Measurements from ENCODE around the gene POLR2J3.
"Not testable (repeated sequence)": the region's sequence is repeated elsewhere in the genome, so short reads cannot be mapped to it uniquely, and the experiment has no call there.

Gene POLR2J3

GRCh38 chr7:102572261-102573239 is at the start of gene POLR2J3:
TSS of gene POLR2J3 (minus strand) at chr7:102572583. CDS start at chr7:102572521, 62 bp downstream.
- DNase-seq, result not testable (repeated sequence)

- not testable (repeated sequence) for DNase-seq
These were observed 45.7 kb upstream of the POLR2J3 start for GRCh38 chr7:102618122-102618521.

DNA sequence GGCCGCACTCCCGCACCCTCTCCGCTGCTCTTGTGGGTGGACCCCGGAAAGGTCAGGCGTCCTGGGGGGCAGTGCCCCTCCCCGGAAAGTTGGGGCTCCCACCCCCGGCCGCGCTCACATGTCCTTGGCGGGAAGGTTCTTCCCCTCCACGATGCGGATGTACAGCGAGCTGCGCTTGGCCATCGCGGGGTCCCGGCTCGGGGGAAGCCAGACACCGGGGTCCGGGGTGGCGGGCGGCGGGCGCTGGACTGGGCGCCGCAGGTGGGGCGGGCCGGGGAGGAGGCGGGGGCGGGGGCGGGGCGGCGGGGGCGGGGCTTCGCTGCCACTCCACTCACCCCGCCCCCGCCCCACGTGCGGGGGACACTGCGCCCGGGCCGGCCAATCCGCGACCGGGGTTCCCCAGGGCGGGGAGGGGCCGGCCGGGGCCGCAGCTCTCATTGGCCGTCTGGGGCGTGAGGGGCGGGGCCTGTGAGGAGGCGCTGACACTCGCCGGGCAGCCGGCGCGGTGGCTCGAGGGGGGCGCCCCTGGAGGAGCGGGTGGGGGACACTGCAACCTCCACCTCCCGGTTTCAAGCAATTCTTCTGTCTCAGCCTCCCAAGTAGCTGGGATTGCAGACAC is 44.2 kb upstream of the POLR2J3 start, which contains the start of gene RASA4:
RASA4 (minus strand) TSS at position 250 of the 619 bp plus-strand sequence; CDS start at position 183, 67 bp downstream.
- not testable (repeated sequence) for DNase-seq

DNA sequence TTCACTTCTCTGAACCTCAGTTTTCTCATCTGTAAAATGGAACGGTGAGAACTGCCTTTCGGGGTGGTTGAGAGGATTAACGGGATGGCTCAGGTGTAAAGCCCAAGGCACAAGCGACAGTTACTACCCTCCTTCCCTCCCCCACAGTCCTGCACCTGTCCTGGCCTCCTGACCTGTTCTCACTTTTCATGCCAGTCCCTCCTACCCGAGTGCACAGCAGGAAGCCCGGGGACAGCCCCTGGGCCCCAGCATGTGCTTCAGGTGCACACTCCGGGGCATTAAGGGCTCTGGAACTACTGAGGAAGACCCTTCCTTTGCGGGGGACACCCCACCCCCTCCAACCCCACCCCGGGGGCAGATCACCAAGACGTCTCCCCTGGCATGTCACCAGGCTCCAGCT is 43.5 kb upstream of the POLR2J3 start:
- DNase-seq, result not testable (repeated sequence)

DNA sequence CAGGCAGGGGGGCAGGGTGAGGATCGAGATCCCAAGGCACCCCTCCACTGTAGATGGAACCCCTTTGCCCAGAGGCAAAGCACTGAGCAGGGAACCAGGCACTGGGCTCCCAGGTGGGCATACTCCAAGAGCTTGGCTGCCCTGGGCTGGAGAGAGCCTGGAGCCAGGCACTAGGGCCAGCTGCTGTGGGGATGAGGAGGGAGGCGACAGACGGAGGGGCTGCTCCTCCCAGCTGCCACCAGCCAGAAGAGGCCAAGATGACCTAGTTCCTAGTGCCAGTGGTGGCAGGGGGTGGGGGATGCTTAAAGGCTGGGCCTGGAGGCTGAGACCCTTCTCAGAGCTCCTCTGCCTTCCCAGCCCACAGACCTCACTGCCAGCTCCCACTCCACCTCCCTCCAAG is 42.5 kb upstream of the POLR2J3 start:
- not testable (repeated sequence) for DNase-seq

GRCh38 chr7:102614346-102614697 is 41.9 kb upstream of the POLR2J3 start:
- DNase-seq, result not testable (repeated sequence)

DNA sequence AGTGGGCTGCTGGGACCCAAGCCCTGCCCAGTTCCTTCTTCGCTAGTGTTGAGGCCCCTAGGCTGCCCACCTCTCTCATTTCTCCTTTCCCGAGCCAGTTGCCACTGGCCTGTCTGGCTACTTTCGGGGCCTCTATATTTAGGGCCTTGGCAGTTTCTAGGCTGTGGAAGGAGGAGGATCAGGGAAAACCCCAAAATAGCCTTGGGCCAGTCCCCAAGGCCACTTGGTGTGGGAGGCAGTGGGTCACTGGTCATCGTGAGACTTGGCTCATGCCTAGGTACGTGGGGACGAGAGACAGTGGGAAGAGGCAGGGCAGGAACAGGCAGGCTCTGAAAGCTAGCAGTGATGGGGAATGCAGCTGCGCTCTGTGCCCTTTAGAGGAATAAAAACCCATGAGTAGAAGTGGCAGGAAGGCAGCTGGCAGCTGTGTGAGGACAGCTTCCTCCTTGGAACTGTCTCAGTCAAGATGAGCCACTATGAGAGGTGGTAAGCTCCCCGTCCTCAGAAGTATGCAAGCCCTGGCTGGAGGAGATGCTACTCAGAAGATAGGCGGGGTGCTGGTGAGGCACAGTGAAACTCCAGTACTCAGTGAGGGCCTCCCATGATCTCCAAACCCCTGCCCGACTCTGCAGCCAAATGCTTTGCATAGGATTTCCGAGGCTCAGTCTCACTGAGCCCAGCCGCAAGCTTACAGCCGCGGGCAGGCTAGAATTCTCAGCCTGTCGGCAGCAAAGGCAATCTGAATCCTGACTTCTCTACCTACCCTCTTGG is 41.4 kb upstream of the POLR2J3 start:
- DNase-seq, result not testable (repeated sequence)

GRCh38 chr7:102611675-102612325 is 39.4 kb upstream of the POLR2J3 start:
- not testable (repeated sequence) for DNase-seq

GRCh38 chr7:102611013-102611674 is 38.8 kb upstream of the POLR2J3 start:
- not testable (repeated sequence) for DNase-seq

- not testable (repeated sequence) for DNase-seq
These were observed 38.1 kb upstream of the POLR2J3 start for GRCh38 chr7:102610441-102610840.

GRCh38 chr7:102609734-102610133 is 37.4 kb upstream of the POLR2J3 start:
- DNase-seq, result not testable (repeated sequence)

GRCh38 chr7:102606848-102607247 is 34.5 kb upstream of the POLR2J3 start:
- DNase-seq, result not testable (repeated sequence)

GRCh38 chr7:102604431-102605145 is 32.2 kb upstream of the POLR2J3 start:
- DNase-seq, result not testable (repeated sequence)

DNA sequence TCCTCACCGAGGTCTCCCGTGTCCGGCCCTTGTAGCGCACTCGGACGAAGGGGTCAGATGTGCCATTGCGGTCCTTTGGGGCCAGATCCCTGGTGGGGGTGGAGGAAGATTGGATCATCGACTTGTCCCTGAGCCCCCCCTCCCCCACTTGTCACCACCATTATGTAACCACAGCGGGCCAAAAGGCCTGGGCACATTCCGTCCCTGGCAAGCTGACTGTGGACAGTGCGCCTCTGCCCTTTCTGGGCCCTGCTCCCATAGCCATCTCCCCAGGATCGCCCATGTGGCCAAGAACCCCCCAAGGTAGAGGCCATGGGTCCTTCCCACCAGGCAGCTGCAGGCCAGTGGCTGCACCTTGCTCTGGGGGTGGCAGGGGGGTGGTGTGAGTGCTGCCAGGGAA is 29.9 kb upstream of the POLR2J3 start:
- DNase-seq, result not testable (repeated sequence)

DNA sequence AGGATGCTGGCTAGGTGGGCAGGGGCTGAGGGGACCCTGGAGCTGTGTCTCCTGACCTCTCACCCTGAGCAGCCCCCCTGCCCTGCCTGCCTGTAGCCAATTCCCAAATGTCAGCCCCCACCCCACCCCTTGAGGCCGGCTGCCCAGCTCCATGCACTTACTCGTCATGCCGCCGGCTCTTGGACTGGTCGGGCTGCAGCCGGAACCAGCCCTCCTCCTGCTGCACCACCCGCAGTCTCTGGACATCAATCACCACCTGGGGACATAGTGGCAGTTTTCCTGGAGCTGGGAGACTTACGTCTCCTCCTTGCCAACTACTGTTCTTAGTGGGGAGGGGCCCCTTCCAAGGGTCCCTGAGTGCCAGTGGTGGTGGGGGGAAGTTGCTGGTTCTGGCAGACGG is 27.3 kb upstream of the POLR2J3 start:
- DNase-seq, result not testable (repeated sequence)

- DNase-seq, result not testable (repeated sequence)
These were observed 23.7 kb upstream of the POLR2J3 start for GRCh38 chr7:102596036-102596435.

DNA sequence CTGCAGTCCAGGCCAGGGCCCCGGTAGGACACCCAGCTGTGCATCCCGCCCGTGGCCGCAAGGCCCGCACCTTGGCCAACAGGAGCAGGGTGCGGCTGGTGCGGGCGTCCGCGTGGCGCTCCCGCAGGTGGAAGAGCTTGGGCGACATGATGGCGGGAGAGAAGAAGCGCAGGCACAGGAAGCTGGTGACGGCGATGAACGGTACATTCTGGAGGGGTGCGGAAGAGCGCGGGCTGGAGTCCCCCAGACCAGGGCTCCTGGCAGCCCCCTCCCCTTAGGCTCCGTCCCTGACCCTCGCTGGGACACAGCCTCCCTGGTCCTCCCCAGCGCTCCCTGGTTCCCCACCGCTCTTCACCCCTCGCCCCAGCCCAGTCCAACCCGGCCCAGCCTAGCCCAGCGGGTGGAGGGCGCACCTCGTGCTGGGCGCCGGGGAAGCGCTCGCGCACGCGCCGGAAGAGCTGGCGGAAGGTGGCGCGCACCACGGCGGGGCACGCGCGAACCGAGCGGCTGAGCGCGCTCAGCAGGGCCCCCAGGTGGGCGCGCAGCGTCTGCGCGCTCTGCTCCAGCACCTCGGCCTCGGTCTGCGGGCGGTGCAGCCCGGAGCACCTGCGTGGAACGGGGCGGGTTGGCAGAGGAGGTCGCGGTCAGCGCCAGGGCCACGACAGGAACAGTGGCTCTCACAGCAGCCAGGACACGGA is 21.4 kb upstream of the POLR2J3 start:
- DNase-seq, result not testable (repeated sequence)

GRCh38 chr7:102592477-102593019 is 20.2 kb upstream of the POLR2J3 start:
- not testable (repeated sequence) for DNase-seq

DNA sequence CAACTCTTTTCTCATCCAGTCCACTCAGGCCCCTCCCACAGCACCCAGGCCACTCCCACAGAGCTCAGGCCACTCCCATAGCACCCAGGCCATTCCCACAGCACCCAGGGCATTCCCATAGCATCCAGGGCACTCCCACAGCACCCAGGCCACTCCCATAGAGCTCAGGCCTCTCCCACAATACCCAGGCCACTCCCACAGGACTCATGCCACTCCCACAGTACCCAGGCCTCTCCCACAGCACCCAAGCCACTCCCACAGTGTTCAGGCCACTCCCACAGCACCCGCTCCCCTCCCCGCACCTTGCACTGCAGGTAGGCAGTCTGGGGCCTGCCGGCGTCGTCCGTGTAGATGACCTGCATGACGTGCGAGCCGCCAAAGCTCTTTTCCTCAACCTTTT is 17.5 kb upstream of the POLR2J3 start:
- DNase-seq, result not testable (repeated sequence)

DNA sequence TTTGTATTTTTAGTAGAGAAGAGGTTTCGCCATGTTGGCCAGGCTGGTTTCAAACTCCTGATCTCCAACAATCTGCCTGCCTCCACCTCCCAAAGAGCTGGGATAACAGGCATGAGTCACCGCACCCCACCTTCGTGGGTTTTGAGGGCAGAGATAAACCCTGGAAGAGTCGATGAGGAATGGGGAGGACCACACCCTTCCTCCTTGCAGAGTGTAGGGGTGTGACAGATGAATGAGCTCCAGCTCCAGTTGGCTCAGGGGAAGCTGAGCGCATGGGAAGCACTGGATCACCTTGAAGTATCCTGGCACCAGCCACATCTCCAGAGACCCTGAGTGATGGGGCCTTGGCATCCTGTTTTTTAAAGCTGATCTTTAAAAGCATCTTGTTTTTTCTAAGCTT is 11.1 kb upstream of the POLR2J3 start:
- DNase-seq, result not testable (repeated sequence)
